GM19035 (cell line): ENCODE results near the gene CNPY4.
"Not testable (repeated sequence)": the region's sequence is repeated elsewhere in the genome, so short reads cannot be mapped to it uniquely, and the experiment has no call there.

ENCODE experiments used
- ATAC-seq: cut with Tn5 transposase; IDR thresholded peaks from one replicate; pipeline ENCODE4 v1.9.1; 2021; ENCODE audit not compliant: unreplicated experiment

The CNPY4 gene

DNA sequence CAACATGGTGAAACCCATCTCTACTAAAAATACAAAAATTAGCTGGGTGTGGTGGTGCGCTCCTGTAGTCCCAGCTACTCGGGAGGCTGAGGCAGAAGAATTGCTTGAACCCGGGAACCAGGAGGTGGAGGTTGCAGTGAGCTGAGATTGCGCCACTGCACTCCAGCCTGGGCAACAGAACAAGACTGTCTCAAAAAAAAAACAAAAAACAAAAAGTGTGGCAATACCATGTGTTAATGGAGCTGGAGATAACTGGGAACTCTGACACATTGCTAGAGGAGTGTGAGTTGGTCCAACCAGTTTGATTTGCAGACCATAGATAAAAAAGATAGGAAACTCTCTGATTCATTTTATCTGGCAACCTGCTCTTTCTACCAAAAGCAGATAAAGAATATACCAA is 26.9 kb downstream of the CNPY4 start:
- ATAC-seq: not testable (repeated sequence)

GRCh38 chr7:100147278-100147677 is 27.8 kb downstream of the CNPY4 start:
- ATAC-seq: no peak

DNA sequence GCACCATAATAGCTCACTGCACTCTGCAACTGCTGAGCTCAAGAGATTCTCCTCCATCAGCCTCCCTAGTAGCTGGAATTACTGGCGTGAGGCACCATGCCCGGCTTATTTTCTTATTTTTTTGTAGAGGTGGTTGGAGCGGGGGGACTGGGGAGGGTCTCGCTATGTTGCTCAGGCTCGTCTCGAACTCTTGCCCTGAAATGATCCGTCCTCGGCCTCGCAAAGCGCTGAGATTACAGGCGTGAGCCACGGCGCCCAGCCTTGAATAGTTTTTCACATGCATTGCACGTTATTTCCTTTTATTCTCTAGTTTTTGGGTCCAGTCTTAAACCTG is 28.8 kb downstream of the CNPY4 start:
- peak; percentile 3 for ATAC-seq

DNA sequence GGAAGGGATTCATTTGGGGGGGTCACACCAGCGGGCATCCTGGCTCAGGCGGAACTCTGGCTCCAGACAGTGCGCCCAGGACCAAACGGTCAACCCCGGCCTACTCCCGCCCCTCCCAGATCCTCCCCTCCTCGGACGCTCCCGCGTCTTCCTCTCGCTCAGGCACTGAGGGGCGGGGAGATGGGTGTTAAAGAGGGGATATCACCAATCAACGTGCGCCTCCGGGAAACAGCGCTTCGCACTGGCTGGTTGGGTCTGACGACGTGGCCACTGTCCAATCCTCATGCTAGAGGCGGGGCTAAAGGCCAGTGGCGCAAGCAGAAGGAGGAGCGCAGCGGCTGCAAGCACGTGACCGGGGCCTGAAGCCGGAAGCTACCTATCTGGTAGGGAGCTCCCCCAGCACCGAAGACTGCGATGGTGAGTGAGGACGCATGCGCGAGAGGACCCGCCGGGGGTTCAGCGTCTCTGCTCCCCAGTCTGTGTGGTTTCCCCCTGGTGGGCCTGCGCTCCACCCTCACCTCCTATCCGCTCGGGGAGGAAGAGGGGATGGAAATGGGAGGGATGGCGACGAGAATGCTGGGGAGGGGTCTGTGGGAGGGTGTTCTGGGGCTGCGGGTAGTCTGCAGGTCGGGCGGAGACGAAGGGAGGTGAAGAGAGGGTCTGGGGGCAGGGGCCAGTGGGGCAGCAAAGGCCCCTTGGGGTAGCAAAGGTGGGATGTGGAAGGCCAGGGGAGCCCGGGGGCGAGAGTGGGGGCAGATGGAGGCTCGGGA is 29.3 kb downstream of the CNPY4 start, which contains the start of gene LAMTOR4:
TSS of gene LAMTOR4 (plus strand) at position 360 of the 770 bp plus-strand sequence. CDS start at position 415, 55 bp downstream.
- ATAC-seq: peak; percentile 99

- no peak for ATAC-seq
Observed at GRCh38 chr7:100152404-100152803, 33.0 kb downstream of the CNPY4 start.

- ATAC-seq: no peak
Observed at GRCh38 chr7:100152937-100153666, 33.7 kb downstream of the CNPY4 start.

DNA sequence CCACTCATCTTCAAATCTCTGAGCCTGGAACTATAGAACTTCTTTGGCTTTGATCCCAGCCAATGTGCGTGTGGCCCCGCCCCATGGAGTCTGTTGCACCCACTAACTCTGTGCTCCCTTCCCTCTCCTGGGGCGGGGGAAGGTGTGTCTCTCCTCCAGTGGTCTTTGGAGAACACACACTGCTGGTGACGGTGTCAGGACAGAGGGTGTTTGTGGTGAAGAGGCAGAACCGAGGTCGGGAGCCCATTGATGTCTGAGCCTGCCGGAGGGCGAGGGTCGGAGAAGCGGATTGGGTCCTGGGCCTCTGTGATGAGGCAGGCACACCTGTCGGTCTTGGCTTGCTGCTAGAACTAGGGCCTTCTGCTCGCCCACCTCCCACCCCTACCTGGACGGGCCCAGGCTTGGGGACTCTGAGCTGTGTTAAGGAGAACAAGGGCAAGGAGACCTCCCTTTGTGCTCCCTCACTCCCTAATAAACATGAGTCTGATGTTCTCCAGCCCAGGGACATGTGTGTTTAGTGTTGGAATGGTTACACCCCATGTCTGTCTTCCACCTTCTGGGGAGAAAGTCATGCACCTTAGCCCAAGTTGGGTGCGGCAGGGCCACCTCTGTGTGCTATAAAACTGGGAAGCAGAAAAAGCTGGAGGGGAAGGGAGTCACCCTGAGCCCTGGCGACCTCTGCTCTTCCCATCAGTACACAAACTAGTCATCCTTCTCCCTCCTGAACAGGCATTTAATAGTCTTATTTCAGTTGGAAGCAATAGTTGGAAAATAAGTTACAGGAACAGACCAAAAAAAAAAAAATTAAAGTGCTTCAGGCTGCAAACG is 34.5 kb downstream of the CNPY4 start:
- ATAC-seq: no peak

DNA sequence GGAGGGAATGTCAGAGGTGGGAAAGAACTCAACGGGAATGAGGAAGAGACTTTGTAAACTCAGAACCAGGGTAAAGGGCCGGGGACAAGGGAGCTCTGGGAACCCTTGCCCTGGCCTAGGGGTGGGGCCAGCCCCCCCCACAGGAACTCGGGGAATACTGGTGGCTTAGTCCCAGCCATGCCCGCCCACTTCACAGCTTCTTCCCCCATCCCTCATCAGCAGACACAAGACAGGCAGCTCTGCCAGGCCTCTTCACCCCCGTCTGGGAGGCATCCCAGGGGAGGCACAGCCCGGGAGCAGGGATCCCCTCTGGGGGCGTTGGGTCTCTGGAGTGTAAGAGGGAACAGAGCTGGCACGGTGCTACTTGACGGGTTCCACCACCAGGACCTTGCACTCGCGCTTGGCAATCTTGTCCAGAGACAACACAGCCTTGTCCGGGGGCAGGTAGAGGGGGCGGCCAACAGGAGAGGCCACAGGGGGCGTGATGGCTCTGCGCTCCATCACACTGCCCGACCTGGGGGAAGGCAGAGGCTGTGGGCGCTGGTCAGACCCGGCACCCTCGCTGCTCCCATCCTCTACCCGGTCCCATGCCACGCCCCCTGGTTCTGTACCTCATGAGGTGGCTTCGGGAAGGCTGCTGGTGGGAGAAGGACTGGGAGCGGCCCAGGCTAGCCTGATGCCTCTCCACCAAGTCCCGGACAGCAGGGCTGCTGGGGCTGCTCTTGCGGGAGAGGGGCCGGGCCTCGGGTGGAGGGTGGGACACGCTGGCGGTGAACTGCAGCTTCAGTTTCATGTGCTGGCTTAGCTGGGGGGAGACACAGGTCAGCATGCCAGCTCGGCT is 35.4 kb downstream of the CNPY4 start:
- no peak for ATAC-seq

GRCh38 chr7:100155553-100156317 is 36.3 kb downstream of the CNPY4 start:
- no peak for ATAC-seq

DNA sequence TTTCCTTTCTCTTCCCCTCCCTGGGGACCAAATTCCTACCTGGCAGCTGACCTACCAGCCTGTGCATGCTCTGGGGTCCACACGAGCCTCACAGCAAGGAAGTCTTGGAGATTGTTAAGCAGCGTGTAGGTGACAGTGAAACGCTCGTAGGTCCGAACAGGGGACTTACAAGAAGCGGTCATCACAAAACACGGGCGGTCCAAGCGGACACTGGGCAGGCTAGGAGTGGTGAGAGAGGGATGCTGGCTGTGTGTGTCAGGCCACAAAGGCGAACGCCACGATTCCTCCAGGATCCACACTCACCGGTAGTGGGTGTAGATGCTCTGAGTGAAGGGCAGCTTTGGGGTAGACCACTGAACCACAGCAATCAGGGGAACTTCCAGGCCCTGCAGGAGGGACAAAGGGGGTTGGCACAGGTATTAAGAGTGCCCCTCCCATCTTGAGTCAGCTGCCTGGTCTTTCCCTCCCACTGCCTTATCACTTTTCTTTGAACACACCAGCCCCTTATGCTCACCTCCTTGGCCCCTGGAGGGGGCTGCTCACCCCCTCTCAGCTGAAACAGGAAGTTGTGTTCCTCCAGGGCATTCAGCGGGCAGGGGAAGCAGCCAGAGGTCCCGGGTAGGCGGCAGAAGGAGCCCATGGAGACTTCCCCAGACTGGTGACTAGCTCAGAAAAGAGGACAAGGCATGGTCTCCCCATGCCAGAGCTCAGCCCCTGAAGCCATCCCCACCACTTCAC is 37.1 kb downstream of the CNPY4 start:
- ATAC-seq: no peak

DNA sequence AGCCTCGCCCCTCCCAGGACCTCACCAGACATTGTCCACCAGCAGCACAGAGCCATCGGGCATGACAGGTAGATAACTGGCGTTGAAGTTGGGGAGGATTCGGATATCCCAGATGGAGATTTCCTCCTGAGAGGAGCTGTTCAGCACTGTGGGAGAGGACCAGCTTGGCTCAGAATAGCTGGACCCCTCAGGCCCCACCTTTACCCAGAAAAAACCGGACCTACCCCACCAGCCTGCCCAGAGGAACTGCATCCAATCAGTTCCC is 37.6 kb downstream of the CNPY4 start:
- no peak for ATAC-seq

- peak; percentile 4 for ATAC-seq
Observed at GRCh38 chr7:100157334-100158228, 38.1 kb downstream of the CNPY4 start.

DNA sequence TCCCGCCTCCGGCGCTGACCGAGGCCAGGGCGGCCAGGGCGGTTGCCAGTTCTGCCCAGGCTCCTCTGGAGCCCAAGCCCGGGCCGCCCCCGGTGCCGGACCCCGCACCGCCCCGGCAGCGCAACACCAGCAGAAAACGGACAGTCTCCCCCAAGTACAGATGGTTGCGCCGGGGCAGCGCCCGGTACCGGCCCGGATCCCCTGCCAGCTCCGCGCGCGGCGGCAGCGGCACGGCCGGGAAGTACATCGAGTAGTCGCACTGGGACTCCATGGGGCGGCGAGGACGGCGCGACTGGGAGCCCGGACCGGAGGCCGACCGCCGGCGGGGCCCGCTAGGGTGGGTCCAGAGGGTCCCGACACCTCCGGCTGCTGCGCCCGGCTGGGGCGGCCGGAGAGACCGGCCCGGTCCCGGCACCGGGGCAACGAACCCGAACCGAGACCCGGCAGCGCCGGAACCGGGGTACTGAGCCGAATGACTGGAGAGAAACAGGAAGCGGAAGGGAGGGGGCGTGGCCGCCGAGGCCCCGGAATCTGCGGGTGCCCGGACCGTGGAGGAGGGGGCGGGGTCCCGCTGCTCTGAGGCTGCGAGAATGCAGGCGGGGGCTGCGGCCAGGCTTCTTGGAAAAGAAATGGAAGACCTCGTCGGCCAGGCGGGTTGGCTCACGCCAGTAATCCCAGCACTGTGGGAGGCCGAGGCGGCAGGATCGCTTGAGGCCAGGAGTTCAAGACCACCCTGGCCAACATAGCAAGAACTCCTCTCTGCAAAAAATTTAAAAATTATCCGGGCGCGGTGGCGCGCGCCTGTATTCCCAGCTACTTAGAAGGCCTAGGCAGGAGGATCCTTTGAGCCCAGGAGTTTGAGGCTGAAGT is 39.0 kb downstream of the CNPY4 start, which contains the start of gene TRAPPC14:
TSS of gene TRAPPC14 (minus strand) at position 495 of the 870 bp plus-strand sequence. CDS start at position 271, 224 bp downstream.
- ATAC-seq: peak; percentile 81

GRCh38 chr7:100159099-100159623 is 39.7 kb downstream of the CNPY4 start:
- no peak for ATAC-seq

- no peak for ATAC-seq
Observed at GRCh38 chr7:100160067-100160466, 40.6 kb downstream of the CNPY4 start.

DNA sequence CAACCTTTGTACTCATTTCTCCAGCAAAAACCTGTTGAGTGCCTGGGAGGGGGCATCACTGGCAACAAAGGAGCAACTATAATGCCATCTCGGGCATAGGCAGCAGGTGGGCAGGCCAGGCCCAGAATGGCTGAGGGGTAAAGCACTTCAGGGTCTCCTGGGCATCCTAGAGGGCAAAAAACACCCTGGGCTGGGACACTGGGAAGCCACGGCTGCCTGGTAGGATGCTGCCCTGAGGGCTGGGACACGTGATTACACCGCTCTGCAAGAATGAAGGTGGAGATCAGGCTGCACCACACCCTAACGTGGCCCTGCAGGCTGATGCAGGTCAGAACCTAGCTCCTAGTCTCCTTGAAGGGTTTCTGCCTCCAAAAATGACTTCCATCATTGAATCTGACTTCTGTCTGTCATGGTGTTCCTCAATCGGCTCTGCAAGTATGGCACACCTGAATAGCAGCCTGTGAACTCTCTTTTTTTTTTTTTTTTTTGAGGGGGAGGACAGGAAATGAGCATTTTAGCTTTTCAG is 43.6 kb downstream of the CNPY4 start:
- no peak for ATAC-seq

DNA sequence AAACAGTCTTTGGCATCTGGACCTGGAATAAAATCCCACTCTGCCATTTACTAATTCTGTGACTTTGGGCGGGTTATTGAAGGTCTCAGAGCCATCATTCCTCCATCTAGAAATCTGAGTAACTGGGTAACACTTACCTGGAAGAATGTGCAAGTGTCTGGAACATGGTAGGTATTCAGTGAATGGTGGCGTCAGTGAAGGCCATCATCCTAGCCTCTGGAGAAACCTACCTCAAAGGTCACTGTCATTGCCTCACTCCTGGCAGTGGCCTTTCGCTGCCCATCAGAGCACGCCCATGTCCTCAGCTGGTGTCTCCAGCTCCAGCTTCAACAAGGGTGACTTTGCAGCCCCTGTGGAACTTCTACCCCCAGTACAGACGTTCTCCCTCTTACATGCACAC is 44.4 kb downstream of the CNPY4 start:
- ATAC-seq: no peak
